SK-MEL-5 (cell line): ENCODE results near the gene SPDYE16. TPM values are rescaled to one million over a fixed set of nuclear protein-coding genes. Genes with fewer than 3 reads are reported as not detected.
"Not testable (repeated sequence)": the region's sequence is repeated elsewhere in the genome, so short reads cannot be mapped to it uniquely, and the experiment has no call there.

Source experiments
- DNase-seq: peaks from one replicate; pipeline ENCODE4 v3.0.0-alpha.2; 2016; ENCODE audit warnings: low read depth, low spot score
- in situ Hi-C: cut with HindIII; loops from 2 replicates; pipeline ENCODE4 v1.10.0; 2016; ENCODE audit warnings: low sequenced_read_pairs, high pct_unique_total_duplicates, low pct_unique_long_range_greater_than_20kb
- total RNA-seq: library from RNA; depleted of rRNA; stranded (reverse); fragments of >200 nt; shearing (Covaris generic); gene quantifications from 2 replicates; pipeline ENCODE4 v1.2.3, GENCODE V29; 2014

SPDYE16 gene
- total RNA-seq, 1 experiment from 2014 or later = not detected

DNA sequence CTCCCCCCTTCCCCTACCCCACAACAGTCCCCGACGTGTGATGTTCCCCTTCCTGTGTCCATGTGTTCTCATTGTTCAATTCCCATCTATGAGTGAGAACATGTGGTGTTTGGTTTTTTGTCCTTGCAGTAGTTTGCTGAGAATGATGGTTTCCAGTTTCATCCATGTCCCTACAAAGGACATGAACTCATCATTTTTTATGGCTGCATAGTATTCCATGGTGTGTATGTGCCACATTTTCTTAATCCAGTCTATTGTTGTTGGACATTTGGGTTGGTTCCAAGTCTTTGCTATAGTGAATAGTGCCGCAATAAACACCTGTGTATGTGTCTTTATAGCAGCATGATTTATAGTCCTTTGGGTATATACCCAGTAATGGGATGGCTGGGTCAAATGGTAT lies 18.2 kb upstream of the SPDYE16 start:
- DNase-seq, in situ Hi-C loops: not testable (repeated sequence)

DNA sequence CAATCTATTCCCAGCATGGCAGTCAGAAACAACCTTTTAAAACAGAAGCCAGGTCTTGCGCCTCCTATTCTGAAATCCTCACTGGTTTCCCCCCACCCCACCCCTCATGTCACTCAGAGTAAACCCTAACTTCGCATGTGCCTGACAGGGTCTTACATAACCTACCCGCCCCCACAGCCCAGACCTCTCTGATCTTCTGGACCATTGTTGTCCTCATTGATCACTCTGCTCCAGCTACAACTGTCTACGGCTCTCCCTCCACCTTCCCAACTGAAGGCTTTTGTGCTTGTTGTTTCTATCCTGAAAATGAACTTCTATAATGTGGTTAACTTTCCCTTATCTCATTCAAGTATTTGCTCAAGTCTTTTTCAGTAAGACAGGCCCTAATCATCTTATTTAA lies 17.1 kb upstream of the SPDYE16 start:
- in situ Hi-C loops, DNase-seq: not testable (repeated sequence)

DNA sequence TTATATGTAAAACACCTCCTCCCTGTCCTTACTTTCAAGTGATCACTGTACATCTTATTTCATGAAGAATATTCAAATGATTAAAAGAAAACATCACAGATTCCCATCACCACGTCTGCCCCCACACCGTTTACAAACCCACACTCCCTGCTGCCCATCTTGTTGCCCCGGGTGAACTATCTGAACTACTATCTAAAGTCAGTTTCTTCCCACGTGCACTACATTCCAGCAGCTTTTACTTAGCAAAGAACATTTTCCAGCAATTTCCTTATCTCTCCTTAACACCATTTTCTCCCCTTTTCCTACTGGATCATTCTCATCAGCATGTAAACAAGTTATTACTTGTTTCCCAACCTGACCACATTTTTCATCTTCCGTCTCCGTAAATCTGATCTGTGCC lies 16.6 kb upstream of the SPDYE16 start:
- DNase-seq, in situ Hi-C loops: not testable (repeated sequence)

DNA sequence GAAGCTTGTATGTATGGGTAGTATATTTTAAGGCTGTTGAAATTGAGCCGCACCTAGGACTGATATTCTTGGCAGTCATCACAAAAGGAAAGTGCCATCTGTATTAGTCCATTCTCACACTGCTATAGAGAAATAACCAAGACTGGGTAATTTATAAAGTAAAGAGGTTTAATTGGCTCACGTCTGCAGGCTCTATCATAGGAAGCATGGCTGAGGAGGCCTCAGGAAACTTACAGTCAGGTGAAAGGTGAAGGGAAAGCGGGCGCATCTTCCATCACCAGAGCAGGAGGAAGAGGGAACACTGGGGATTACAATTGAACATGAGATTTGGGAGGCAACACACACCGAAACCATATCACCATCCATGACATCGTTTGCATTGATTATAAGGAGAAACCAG lies 8.9 kb upstream of the SPDYE16 start:
- DNase-seq, in situ Hi-C loops: not testable (repeated sequence)

GRCh38 chr7:76549855-76550248 lies 6.8 kb upstream of the SPDYE16 start:
- DNase-seq, in situ Hi-C loops: not testable (repeated sequence)

GRCh38 chr7:76549025-76549854 lies 6.1 kb upstream of the SPDYE16 start:
- in situ Hi-C loops = not testable (repeated sequence)

GRCh38 chr7:76531643-76532042 lies 11.5 kb downstream of the SPDYE16 start:
- in situ Hi-C loops, DNase-seq: not testable (repeated sequence)

More at GRCh38 chr7:76549025-76549854, 6.1 kb upstream of the SPDYE16 start:
- DNase-seq = peak; percentile 89

GRCh38 chr7:76526183-76526582 lies 16.9 kb downstream of the SPDYE16 start:
- DNase-seq, in situ Hi-C loops: not testable (repeated sequence)

GRCh38 chr7:76516932-76517331 lies 26.2 kb downstream of the SPDYE16 start:
- DNase-seq, in situ Hi-C loops: not testable (repeated sequence)

- DNase-seq = peak; percentile 51
- in situ Hi-C loops = no loop called here
Measured at GRCh38 chr7:76515999-76516443, 27.1 kb downstream of the SPDYE16 start.

GRCh38 chr7:76514926-76515771 lies 27.9 kb downstream of the SPDYE16 start:
- in situ Hi-C loops = no loop called here

GRCh38 chr7:76513817-76514799 lies 29.0 kb downstream of the SPDYE16 start:
- DNase-seq = no peak
- in situ Hi-C loops = no loop called here

More at GRCh38 chr7:76514926-76515771, 27.9 kb downstream of the SPDYE16 start:
- no peak for DNase-seq

GRCh38 chr7:76512941-76513816 lies 29.9 kb downstream of the SPDYE16 start:
- in situ Hi-C loops = no loop called here
- DNase-seq = peak; percentile 61

- in situ Hi-C loops, DNase-seq: not testable (repeated sequence)
Measured at GRCh38 chr7:76511911-76512885, 30.9 kb downstream of the SPDYE16 start.

DNA sequence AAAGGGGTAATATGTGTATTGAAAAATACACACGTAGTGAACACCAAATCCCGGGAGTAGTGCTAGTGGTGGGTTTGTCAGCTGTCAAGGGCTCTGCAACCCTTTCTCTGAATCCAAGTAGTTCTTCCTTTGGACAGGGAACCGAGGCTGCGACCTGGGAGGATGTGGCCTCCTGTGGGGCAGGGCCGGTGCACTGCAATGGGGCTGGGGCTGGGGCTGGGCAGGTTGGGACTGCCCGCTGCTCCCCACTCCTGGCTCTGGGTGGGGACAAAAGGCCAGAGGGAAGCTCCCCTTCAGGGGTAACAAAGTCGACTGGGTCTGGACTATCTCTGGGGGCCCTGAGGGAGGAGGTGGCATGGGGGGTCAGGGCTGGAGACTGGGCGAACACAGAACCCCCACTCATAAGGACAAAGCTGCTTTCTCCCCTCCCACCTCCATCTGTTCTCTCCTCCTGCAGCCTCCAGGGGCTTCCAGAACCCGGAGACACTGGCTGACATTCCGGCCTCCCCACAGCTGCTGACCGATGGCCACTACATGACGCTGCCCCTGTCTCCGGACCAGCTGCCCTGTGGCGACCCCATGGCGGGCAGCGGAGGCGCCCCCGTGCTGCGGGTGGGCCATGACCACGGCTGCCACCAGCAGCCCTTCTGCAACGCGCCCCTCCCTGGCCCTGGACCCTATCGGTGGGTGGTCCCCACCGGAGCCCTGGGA lies 31.7 kb downstream of the SPDYE16 start:
- DNase-seq, in situ Hi-C loops: not testable (repeated sequence)
